ENCODE data around the gene SLC46A1.

The SLC46A1 gene

GRCh38 chr17:28350271-28350670 is 55.7 kb downstream of the SLC46A1 start:
- TF ChIP-seq, protein P1, sequence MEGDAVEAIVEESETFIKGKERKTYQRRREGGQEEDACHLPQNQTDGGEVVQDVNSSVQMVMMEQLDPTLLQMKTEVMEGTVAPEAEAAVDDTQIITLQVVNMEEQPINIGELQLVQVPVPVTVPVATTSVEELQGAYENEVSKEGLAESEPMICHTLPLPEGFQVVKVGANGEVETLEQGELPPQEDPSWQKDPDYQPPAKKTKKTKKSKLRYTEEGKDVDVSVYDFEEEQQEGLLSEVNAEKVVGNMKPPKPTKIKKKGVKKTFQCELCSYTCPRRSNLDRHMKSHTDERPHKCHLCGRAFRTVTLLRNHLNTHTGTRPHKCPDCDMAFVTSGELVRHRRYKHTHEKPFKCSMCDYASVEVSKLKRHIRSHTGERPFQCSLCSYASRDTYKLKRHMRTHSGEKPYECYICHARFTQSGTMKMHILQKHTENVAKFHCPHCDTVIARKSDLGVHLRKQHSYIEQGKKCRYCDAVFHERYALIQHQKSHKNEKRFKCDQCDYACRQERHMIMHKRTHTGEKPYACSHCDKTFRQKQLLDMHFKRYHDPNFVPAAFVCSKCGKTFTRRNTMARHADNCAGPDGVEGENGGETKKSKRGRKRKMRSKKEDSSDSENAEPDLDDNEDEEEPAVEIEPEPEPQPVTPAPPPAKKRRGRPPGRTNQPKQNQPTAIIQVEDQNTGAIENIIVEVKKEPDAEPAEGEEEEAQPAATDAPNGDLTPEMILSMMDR (IDR thresholded peaks at IDR 0.05; ENCODE audit: insufficient read depth, low read length, poor library complexity, severe bottlenecking) = no peak
- TF ChIP-seq EZH2phosphoT487 (conservative IDR thresholded peaks at IDR 0.05; ENCODE audit: low read length) = no peak

DNA sequence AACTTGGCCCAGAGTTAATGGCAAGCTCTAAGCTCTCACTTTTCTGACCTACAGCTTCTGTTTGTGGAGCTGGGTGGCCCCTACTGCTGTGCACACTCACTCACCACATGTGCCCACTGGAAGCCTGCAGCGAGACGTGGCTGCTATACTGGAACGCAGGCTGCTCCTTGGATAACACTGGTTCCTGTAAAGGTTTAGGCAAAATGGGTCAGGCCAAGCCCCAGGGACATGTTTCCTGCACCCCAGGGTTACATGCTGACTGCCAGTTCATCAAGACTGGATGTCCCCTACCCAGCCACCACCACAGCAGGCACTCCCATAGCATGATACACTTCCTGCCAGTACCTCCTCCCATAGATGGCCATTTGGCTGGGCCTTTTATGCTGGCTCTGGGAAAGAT is 57.0 kb downstream of the SLC46A1 start:
- no peaks in the 10 kb centered on the region for H3F3A ChIP-seq (ENCODE audit: insufficient read depth)
- H3K27ac ChIP-seq (ENCODE audit: low read depth, low read length) = no peak overlapping the region
- no peaks in the 10 kb centered on the region for H3K9me2 ChIP-seq (replicated peaks; ENCODE audit: insufficient read depth, low read length)
- no peaks in the 10 kb centered on the region for H3K27me3 ChIP-seq (ENCODE audit: low read length)
- H3K36me3 ChIP-seq (ENCODE audit: low read length) = peaks cover 3% of the 10 kb centered on the region; the same call in 1 of the 2 replicates
- H4K20me1 ChIP-seq (ENCODE audit: low read depth, low read length) = no peaks in the 10 kb centered on the region
- no peaks in the 10 kb centered on the region for H3K79me2 ChIP-seq (ENCODE audit: insufficient read depth, low read length)
- no peak for TF ChIP-seq EZH2phosphoT487 (conservative IDR thresholded peaks at IDR 0.05; ENCODE audit: low read length)
- TF ChIP-seq, protein P1 (IDR thresholded peaks at IDR 0.05; ENCODE audit: insufficient read depth, low read length, poor library complexity, severe bottlenecking) = no peak
- no peak overlapping the region for H3K4me2 ChIP-seq (ENCODE audit: low read depth, low read length, poor library complexity, severe bottlenecking)
- no peak overlapping the region for H2AFZ ChIP-seq (ENCODE audit: low read depth, low read length, severe bottlenecking)
- H3K4me3 ChIP-seq (ENCODE audit: insufficient read depth, low read length, poor library complexity, severe bottlenecking) = no peak overlapping the region
- H3K9ac ChIP-seq (ENCODE audit: low read length) = no peak overlapping the region
- no peaks in the 10 kb centered on the region for H3K9me3 ChIP-seq (ENCODE audit: insufficient read depth, low read length)

More at GRCh38 chr17:28350271-28350670, 55.7 kb downstream of the SLC46A1 start:
- Histone ChIP-seq H3K27me3 (ENCODE audit: low read length) (no peaks in the 10 kb centered on the region), H3K36me3 (ENCODE audit: low read length) (peaks cover 3% of the 10 kb centered on the region; the same call in 1 of the 2 replicates), H3K27ac (ENCODE audit: low read depth, low read length) (no peak overlapping the region), H3K4me3 (ENCODE audit: insufficient read depth, low read length, poor library complexity, severe bottlenecking) (no peak overlapping the region), H3F3A (ENCODE audit: insufficient read depth) (no peaks in the 10 kb centered on the region), H2AFZ (ENCODE audit: low read depth, low read length, severe bottlenecking) (no peak overlapping the region), H3K9ac (ENCODE audit: low read length) (no peak overlapping the region), H3K4me2 (ENCODE audit: low read depth, low read length, poor library complexity, severe bottlenecking) (no peak overlapping the region), H3K9me3 (ENCODE audit: insufficient read depth, low read length) (no peaks in the 10 kb centered on the region), H3K79me2 (ENCODE audit: insufficient read depth, low read length) (no peaks in the 10 kb centered on the region), H3K9me2 (replicated peaks; ENCODE audit: insufficient read depth, low read length) (no peaks in the 10 kb centered on the region), H4K20me1 (ENCODE audit: low read depth, low read length) (no peaks in the 10 kb centered on the region)

GRCh38 chr17:28347261-28347891 is 58.6 kb downstream of the SLC46A1 start:
- Histone ChIP-seq H3K9ac (ENCODE audit: low read length) (no peak overlapping the region), H2AFZ (ENCODE audit: low read depth, low read length, severe bottlenecking) (no peak overlapping the region), H3K79me2 (ENCODE audit: insufficient read depth, low read length) (no peaks in the 10 kb centered on the region), H3K36me3 (ENCODE audit: low read length) (peaks cover 3% of the 10 kb centered on the region; the same call in 1 of the 2 replicates), H3K27me3 (ENCODE audit: low read length) (no peaks in the 10 kb centered on the region), H3K4me3 (ENCODE audit: insufficient read depth, low read length, poor library complexity, severe bottlenecking) (no peak overlapping the region), H3K9me2 (replicated peaks; ENCODE audit: insufficient read depth, low read length) (no peaks in the 10 kb centered on the region), H3K27ac (ENCODE audit: low read depth, low read length) (no peak overlapping the region), H3K4me2 (ENCODE audit: low read depth, low read length, poor library complexity, severe bottlenecking) (no peak overlapping the region), H3F3A (ENCODE audit: insufficient read depth) (no peaks in the 10 kb centered on the region), H4K20me1 (ENCODE audit: low read depth, low read length) (no peaks in the 10 kb centered on the region), H3K9me3 (ENCODE audit: insufficient read depth, low read length) (no peaks in the 10 kb centered on the region)
- no peak for TF ChIP-seq EZH2phosphoT487 (conservative IDR thresholded peaks at IDR 0.05; ENCODE audit: low read length)
- TF ChIP-seq, protein P1 (IDR thresholded peaks at IDR 0.05; ENCODE audit: insufficient read depth, low read length, poor library complexity, severe bottlenecking) = no peak
